Stimulated activated CD4-positive, alpha-beta T cell treated with anti-CD3 and anti-CD28 coated beads, Interleukin-1b, Interleukin-23, amount 100 ng/mL, for 4 hours (primary cell): ENCODE results near the gene CELF5.
"Not testable (repeated sequence)": the region's sequence is repeated elsewhere in the genome, so short reads cannot be mapped to it uniquely, and the experiment has no call there.

Experiments
- DNase-seq, 2 donors: peaks; one replicate each; pipeline ENCODE4 v3.0.0-alpha.2; 2020; ENCODE audit warnings: low read depth in 2 of 2

Gene CELF5

GRCh38 chr19:3207461-3208242 lies 16.8 kb upstream of the CELF5 start:
- DNase-seq: no peak

GRCh38 chr19:3208317-3209207 lies 15.9 kb upstream of the CELF5 start:
- no peak for DNase-seq

- DNase-seq: peak; percentile 60 to 69
Measured at GRCh38 chr19:3210347-3211017, 14.0 kb upstream of the CELF5 start.

DNA sequence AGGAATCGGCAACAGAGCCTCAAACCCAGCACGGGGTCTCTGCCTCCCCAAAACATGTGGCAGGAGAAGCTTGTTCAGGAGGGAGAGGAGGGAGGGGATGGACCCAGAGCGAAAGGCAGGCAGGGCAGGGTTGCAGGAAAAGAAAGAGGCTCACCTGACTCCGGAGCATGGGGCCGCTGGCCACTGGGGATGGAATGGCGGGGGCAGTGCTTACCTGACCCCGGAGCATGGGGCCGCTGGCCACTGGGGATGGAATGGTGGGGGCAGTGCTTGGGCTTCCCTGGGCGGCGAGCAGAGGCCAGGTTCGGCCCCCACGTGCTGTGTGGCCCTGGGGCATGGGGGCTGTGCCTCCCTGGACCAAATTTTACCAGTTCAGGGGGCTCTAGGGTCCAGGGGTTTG lies 13.3 kb upstream of the CELF5 start:
- DNase-seq: no peak

- DNase-seq: no peak
Measured at GRCh38 chr19:3213159-3213558, 11.3 kb upstream of the CELF5 start.

DNA sequence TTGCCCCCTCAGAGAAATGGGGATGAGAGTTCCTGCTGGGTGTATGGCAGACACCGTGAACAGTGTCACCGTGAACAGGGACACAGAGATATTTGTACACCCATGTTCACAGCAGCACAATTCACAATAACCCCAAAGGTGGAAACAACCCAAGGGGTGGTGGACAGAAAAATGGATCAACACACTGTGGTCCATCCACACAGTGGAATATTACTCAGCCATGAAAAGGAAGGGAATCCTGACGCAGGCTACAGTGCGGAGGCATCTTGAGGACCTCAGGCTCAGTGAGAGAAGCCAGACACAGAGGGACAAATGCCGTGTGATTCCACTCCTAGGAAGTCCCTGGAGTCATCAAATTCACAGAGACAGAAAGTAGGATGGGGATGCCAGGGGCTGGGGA lies 7.6 kb upstream of the CELF5 start:
- no peak for DNase-seq

GRCh38 chr19:3220576-3220975 lies 3.9 kb upstream of the CELF5 start:
- no peak for DNase-seq

DNA sequence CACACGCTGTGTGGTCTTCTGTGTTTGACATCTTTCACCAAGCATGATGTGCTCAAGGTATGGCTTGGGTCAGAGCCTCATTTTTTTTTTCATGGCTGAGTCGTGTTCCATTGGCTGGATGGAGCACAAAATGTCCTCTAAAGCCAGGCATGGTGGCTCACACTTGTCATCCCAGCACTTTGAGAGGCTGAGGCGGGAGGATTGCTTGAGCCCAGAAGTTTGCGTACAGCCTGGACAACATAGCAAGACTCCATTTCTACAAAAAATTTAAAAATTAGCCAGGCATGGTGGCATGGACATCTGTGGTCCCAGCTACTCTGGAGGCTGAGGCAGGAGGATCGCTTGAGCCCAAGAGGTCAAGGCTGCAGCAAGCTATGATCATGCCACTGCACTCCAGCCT lies 2.9 kb upstream of the CELF5 start:
- not testable (repeated sequence) for DNase-seq

- no peak for DNase-seq
Measured at GRCh38 chr19:3222709-3223108, 1.8 kb upstream of the CELF5 start.

- DNase-seq: no peak
Measured at GRCh38 chr19:3225169-3225485, 666 bp downstream of the CELF5 start.

DNA sequence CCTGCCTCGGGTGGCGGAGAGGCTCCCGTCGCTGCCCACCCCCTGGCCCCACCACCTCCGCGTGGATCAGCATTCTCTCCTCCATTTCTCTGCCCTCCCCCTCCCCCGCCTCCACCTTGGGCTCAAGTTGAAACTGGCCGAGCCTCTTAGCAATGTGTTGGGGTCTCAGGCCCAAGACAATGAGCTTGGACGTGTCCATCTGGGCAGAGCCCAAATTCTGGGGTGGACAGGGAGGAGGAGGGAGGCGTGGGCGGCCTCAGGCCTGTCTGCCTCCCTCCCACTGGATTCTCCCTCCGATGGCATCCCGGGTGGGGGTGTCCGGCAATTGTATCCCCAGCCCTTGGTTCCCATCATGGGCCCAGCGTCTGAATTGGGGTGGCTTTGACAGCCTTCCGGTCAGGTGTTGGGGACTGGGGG lies 1.2 kb downstream of the CELF5 start:
- no peak for DNase-seq

DNA sequence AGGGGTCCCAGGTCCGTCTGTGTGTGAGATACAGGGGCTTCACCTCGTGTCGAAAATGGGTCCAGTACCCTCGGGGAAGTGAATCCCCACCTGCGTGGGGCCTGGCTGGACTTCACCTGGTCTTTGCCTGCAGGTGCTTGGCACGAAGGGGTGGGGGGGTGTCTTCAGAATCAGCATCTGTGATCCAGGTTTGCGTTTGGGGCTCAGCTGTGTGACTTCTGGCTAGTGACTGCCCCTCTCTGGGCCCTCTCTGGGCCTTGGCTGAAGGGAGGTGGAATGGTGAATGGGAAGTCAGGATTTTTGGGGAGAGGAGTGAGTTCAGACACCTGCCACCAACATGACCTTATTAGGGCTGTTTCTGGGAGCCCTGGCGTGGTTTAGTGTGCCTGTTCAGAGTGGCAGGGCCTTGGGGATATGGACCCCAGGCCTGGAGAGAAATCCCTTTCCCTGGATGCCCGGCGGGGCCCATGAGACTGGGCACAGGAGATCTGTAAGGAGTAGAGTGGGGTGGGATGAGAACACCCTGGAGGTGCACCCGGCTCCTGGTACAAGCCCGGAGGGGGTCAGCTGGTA lies 2.7 kb downstream of the CELF5 start:
- no peak for DNase-seq

DNA sequence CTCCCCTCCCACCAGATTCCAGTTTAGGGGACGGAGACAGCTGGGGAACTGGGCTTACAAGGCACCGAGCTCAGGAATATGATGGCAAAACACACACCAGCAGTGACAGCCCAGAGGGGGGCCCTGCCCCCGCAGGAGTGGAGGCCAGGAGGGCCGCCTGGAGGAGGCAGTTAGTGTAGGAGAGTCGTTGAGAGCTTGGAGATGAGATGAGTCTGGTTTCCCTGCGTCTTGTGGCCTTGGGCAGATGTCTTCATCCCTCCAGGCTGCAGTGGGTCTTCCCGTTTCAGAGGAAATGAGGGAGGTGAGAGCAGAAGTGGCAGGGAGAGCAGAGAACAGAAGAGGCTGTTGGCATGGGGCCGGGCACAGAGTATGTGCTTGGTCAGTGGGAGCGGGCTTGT lies 4.9 kb downstream of the CELF5 start:
- DNase-seq: no peak

DNA sequence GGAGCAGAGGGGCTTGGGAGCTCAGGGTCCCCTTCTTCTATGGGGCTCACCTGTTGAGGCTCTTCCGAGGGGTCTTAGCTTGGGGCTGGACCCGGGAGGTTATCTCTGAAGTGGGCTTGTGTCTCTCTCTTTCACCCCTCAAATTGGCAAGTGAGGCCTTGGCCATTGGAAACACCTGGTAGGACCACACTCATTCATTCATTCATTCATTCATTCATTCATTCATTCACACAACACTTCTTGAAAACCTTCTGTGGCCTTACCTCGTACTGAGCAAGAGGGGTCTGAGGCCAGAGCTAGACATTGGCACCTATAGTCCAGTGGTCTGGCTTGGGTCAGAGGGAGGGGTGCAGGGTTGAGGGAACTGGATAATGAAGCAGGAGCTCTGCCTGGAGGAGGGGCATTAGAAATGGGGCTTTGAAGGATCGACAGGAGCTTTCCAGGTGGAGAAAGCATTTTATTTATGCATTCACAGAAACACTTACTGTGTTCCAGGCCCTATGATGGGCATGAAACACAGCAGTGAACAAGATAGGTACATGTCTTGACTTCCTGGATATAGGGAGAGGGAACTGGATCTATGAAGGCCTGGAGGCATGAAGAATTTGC lies 5.5 kb downstream of the CELF5 start:
- DNase-seq: no peak

DNA sequence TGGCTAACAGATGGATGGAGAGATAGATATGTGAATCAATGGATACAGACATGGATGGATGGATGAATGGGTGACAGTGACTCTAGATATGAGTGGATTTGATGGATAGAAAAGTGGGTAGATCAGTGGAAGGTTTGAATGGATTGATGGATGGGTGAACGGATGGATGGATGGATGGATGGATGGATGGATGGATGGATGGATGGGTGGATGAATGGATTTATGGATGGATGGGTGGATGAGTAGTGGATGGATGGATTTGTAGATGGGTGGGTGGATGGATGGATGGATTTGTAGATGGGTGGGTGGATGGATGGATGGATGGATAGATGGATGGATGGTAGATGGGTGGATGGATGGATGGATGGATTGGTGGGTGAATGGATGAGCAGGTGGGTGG lies 6.8 kb downstream of the CELF5 start:
- DNase-seq: no peak

- no peak for DNase-seq
Measured at GRCh38 chr19:3233116-3233515, 8.7 kb downstream of the CELF5 start.

DNA sequence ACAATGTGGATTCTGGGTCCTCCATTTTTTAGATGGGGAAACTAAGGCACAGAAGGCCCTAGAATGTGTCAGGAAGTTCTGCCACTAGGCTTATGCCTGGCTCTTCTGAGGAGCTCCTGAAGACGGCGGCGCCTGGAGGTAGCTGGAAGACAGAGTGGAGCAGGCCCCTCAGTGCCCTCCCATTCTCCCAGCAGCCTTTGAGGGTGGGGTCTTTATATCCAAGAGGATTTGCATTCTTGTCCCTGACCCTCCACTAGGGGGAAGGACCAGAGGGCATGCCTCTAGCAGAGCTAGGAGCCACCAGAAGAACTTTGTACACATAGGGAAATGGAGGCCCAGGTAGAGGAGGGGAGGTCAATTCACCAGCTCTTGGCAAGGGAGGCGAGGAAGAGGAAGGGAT lies 9.4 kb downstream of the CELF5 start:
- DNase-seq: no peak

- peak in 1 of 2 donors; percentile 9 for DNase-seq
Measured at GRCh38 chr19:3234800-3235199, 10.3 kb downstream of the CELF5 start.

DNA sequence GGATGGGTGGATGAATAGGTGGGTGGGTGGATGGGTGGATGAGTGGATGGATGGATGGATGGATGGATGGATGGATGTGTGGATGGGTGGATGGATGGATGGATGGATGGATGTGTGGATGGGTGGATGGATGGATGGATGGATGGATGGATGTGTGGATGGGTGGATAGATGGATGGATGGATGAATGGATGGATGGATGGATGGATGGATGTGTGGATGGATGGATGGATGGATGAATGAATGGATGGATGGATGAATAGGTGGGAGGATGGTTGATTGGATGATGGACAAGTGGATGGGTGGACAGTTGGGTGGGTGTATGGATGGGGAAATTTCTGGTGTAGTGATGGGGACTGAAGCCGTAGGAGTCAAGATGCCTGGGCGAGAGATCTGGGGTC lies 11.1 kb downstream of the CELF5 start:
- DNase-seq: not testable (repeated sequence)

GRCh38 chr19:3236272-3236671 lies 11.8 kb downstream of the CELF5 start:
- no peak for DNase-seq

GRCh38 chr19:3238066-3238561 lies 13.7 kb downstream of the CELF5 start:
- no peak for DNase-seq

DNA sequence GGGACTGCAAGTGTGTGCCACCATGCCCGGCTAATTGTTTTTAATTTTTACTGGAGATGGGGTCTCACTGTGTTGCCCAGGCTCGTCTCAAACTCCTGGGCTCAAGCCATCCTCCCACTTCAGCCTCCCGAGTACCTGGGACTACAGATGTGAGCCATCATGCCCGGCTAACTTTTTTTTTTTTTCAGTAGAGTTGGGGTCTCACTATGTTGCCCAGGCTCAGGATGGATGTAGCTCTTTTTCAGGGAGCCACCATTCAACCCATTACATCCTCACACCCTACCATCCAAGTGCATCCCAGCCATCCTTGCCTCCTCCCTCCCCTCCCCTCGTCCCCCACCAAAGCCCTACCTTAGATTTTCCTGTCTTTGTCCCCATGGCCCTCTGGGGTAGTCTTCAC lies 14.9 kb downstream of the CELF5 start:
- no peak for DNase-seq
